ENCODE results near the gene IL22.

DNA sequence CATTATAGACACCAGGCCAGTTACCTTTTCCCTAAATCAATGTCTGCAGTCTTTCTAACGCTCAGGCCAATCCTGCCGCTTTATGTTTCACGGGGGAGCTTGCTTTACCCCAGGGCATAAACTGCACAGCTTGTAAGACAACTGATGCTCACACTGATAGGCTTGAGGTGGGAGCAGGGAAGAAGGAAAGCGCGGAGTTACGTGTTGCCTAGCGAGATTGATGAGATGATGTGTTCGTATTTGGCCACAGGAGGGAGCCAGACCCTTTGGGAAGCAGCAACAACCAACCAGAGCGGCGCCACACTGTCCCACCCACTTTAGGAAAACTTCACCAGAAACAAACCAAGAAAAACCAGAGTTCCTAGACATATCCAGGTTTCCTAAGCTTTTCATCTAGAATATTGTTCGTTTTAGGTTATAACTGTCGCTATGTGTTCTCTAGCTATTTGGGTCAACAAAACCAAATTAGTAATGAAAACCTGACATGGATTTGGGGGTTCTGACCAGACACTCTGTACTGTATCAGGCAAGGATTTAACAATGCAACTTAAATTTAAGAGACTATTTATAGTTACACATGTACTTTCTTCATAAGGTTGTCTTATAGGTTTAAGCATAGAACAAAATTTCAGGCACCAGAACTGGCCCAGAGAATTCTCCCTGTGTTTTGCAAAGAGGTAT, 30.2 kb downstream of the IL22 start:
- no peak for TF ChIP-seq EZH2phosphoT487 (IDR thresholded peaks at IDR 0.05; ENCODE audit: borderline replicate concordance)
- TF ChIP-seq, protein P1, sequence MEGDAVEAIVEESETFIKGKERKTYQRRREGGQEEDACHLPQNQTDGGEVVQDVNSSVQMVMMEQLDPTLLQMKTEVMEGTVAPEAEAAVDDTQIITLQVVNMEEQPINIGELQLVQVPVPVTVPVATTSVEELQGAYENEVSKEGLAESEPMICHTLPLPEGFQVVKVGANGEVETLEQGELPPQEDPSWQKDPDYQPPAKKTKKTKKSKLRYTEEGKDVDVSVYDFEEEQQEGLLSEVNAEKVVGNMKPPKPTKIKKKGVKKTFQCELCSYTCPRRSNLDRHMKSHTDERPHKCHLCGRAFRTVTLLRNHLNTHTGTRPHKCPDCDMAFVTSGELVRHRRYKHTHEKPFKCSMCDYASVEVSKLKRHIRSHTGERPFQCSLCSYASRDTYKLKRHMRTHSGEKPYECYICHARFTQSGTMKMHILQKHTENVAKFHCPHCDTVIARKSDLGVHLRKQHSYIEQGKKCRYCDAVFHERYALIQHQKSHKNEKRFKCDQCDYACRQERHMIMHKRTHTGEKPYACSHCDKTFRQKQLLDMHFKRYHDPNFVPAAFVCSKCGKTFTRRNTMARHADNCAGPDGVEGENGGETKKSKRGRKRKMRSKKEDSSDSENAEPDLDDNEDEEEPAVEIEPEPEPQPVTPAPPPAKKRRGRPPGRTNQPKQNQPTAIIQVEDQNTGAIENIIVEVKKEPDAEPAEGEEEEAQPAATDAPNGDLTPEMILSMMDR (conservative IDR thresholded peaks at IDR 0.05; ENCODE audit: low read length), result peak; percentile 95

Data from Loucy (cell line).